ENCODE measurements around the gene CACNA1E.
A peak's percentile ranks its signal among the peaks of the same experiment; 100 is the strongest.

CACNA1E gene

DNA sequence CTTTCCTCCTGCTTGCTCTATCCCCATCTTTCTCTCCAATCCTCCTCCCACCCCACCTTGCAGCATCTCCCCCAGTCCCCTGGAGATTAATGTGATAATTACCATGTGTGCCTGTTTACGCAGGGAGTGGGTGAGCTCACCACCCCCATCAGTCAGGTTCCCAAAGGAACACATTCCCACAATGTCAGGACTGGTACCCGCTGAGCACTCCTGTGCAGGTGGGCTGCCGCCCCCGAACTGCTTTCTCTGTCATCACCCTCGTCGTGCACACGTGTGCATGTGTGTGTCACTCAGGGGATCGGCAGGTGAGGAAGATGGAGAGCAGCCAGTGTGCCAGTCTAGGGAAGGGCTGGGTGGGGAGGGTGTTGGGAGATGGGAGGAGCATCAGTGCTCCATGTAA, 163.4 kb downstream of the CACNA1E start:
- TF ChIP-seq, protein P1, sequence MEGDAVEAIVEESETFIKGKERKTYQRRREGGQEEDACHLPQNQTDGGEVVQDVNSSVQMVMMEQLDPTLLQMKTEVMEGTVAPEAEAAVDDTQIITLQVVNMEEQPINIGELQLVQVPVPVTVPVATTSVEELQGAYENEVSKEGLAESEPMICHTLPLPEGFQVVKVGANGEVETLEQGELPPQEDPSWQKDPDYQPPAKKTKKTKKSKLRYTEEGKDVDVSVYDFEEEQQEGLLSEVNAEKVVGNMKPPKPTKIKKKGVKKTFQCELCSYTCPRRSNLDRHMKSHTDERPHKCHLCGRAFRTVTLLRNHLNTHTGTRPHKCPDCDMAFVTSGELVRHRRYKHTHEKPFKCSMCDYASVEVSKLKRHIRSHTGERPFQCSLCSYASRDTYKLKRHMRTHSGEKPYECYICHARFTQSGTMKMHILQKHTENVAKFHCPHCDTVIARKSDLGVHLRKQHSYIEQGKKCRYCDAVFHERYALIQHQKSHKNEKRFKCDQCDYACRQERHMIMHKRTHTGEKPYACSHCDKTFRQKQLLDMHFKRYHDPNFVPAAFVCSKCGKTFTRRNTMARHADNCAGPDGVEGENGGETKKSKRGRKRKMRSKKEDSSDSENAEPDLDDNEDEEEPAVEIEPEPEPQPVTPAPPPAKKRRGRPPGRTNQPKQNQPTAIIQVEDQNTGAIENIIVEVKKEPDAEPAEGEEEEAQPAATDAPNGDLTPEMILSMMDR (conservative IDR thresholded peaks at IDR 0.05; ENCODE audit: low read depth) = no peak
- H3K27ac ChIP-seq = no peak overlapping the region
- no peak for DNase-seq (ENCODE audit: low spot score)
- CTCF ChIA-PET = no interaction called here
- POLR2A ChIA-PET (ENCODE audit: low non-redundant PET) = no interaction called here

DNA sequence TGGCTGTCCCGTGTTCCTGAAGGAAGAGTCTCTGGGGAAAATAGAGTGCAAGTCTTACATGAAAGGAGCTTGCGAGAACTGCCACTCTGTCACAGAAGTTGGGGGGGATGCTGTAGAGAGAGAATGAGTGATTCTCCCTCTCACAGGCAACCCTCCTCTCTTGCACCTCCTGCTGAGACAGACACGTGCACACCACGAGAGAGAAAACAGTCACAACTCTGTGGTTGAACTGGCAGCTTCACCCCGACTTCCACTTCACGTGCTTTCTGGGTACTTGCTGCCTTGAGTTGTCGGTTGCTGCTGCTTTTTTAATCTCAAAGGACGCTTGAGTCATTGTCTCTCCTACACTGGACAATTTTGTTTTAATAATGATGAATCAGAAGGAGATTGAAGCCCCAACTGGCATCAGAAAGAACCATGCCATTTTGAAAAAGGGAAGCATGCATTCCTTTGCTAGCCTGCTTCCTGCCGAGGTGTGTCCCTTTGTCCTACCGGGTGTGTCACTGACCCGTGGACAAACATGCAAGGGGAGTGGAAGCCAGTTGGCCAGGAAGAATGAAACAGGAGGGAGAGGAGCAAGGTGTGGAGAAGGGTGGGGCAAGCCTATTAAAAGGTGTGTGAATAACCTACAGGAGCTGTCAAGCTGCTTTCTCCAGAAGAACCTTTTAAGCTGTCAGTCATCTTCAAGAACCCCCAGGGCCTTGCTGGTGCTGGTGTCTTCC, 164.2 kb downstream of the CACNA1E start:
- ChIA-PET POLR2A (ENCODE audit: low non-redundant PET) (no interaction called here), CTCF (no interaction called here)
- DNase-seq (ENCODE audit: low spot score) = peak; percentile 41
- TF ChIP-seq, protein P1 (conservative IDR thresholded peaks at IDR 0.05; ENCODE audit: low read depth) = no peak
- no peak overlapping the region for H3K27ac ChIP-seq

DNA sequence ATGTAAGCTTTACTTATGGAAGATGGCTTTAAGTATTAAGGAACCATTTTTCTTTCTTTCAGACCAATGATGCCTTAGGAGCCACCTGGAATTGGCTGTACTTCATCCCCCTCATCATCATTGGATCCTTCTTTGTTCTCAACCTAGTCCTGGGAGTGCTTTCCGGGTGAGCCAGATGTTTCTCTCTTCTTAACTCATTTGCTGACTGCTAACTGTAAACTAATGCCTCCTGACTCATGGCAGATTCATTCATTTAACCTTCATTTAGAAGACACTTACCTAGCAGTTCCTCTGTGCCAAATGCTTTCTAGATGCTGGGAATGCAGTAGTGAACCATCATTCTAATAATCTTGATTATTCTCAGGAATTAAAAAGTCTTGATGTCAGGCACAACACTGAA, 168.0 kb downstream of the CACNA1E start:
- TF ChIP-seq, protein P1 (conservative IDR thresholded peaks at IDR 0.05; ENCODE audit: low read depth) = no peak
- no peak for DNase-seq (ENCODE audit: low spot score)
- CTCF ChIA-PET = no interaction called here
- POLR2A ChIA-PET (ENCODE audit: low non-redundant PET) = no interaction called here
- no peak overlapping the region for H3K27ac ChIP-seq

DNA sequence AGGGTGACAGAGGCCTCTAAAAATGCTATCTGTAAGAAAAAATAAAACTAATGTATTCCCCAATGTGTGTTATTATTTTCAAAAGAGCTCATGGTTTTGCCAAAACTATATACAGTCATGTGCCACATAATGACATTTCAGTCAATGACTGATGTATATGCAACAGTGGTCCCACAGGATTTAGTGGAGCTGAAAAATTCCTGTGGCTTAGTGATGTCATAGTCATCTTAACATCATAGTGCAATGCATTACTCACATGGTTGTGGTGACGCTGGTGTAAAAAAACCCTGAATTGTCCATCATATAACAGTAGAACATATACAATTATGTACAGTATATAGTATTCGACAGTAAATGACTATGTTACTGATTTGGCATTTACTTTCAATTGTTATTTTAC, 172.4 kb downstream of the CACNA1E start:
- TF ChIP-seq, protein P1 (conservative IDR thresholded peaks at IDR 0.05; ENCODE audit: low read depth) = no peak
- CTCF ChIA-PET = no interaction called here
- DNase-seq (ENCODE audit: low spot score) = no peak
- POLR2A ChIA-PET (ENCODE audit: low non-redundant PET) = no interaction called here
- no peak overlapping the region for H3K27ac ChIP-seq

DNA sequence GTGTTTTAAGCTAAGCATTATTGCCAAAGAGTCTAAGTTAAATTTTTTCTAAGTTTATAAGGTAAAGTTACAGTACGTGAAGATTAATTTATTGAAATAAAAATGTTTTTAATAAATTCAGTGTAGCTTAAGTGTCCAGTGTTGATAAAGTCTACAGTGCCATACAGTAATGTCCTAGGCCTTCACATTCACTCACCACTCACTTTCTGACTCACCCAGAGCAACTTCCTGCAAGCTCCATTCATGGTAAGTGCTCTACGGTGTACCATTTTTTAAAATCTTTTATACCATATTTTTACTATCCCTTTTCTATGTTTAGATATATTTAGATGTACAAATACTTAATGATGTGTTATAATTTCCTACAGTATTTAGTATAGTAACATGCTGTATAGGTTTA, 173.2 kb downstream of the CACNA1E start:
- CTCF ChIA-PET = interaction anchor here (0.7 kb wide), 1 partner anchor 10 kb away, joined by 3 read pairs; no protein-coding TSS in a partner anchor
- DNase-seq (ENCODE audit: low spot score) = no peak
- TF ChIP-seq, protein P1 (conservative IDR thresholded peaks at IDR 0.05; ENCODE audit: low read depth) = no peak
- POLR2A ChIA-PET (ENCODE audit: low non-redundant PET) = no interaction called here
- no peak overlapping the region for H3K27ac ChIP-seq

DNA sequence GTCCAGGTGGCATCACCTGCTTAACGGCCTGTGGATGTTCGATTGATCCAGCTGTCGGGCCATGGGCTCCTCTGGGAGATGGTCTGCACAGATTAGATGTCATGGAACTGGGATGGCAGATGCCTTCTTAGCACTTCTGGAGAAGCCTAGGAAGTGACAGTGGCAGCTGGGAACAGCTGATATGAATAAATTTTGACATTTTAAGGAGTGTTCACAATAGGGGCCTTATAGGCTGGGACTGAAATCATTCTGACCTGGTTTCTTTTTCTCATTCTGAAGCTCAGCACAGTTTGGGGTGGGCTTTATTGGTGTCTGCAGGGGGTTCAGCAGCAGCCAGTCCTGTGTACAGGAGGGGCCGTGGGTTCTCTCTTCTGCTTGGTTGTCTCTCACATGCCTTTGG, 175.3 kb downstream of the CACNA1E start:
- no peak for DNase-seq (ENCODE audit: low spot score)
- CTCF ChIA-PET = interaction anchor here (0.6 kb wide), 1 partner anchor 175 kb away, joined by 4 read pairs; no protein-coding TSS in a partner anchor
- TF ChIP-seq, protein P1 (conservative IDR thresholded peaks at IDR 0.05; ENCODE audit: low read depth) = no peak
- POLR2A ChIA-PET (ENCODE audit: low non-redundant PET) = no interaction called here
- no peak overlapping the region for H3K27ac ChIP-seq
